ENCODE measurements around the gene ZNF236. TPM values are rescaled to one million over a fixed set of nuclear protein-coding genes. Genes with fewer than 3 reads are reported as not detected.

Gene ZNF236
- total RNA-seq, 1 donor from 2014 or later, result 32.5 TPM

DNA sequence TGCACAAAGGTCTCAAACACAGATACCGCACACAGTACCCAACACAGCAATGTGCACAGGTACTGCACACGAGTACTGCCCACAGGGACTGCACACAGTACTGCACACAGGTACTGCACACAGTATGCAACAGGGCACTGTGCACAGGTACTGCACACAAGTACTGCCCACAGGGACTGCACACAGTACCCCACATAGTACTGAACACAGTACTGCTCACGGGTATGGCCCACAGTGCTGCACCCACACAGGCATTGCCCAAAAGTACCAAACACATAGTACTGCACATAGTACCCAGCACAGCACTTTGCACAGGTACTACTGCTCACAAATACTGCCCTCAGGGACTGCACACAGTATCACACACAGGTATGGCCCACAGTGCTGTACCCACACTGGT is 73.1 kb downstream of the ZNF236 start:
- no peak overlapping the region for H3K27ac Mint-ChIP-seq
- peaks cover 52% of the 10 kb centered on the region for H3K36me3 Mint-ChIP-seq (ENCODE audit: insufficient read depth)
- no peaks in the 10 kb centered on the region for H3K4me1 Mint-ChIP-seq (ENCODE audit: low read depth)
- no peak overlapping the region for H3K4me3 Mint-ChIP-seq (ENCODE audit: low read depth)
- DNase-seq (ENCODE audit: low spot score, unreplicated experiment), result no peak
- TF ChIP-seq, protein P1, sequence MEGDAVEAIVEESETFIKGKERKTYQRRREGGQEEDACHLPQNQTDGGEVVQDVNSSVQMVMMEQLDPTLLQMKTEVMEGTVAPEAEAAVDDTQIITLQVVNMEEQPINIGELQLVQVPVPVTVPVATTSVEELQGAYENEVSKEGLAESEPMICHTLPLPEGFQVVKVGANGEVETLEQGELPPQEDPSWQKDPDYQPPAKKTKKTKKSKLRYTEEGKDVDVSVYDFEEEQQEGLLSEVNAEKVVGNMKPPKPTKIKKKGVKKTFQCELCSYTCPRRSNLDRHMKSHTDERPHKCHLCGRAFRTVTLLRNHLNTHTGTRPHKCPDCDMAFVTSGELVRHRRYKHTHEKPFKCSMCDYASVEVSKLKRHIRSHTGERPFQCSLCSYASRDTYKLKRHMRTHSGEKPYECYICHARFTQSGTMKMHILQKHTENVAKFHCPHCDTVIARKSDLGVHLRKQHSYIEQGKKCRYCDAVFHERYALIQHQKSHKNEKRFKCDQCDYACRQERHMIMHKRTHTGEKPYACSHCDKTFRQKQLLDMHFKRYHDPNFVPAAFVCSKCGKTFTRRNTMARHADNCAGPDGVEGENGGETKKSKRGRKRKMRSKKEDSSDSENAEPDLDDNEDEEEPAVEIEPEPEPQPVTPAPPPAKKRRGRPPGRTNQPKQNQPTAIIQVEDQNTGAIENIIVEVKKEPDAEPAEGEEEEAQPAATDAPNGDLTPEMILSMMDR (IDR thresholded peaks at IDR 0.05; ENCODE audit: unreplicated experiment), result no peak
- no peaks in the 10 kb centered on the region for H3K27me3 Mint-ChIP-seq
- H3K9me3 Mint-ChIP-seq (ENCODE audit: low read depth), result peaks cover 6% of the 10 kb centered on the region

DNA sequence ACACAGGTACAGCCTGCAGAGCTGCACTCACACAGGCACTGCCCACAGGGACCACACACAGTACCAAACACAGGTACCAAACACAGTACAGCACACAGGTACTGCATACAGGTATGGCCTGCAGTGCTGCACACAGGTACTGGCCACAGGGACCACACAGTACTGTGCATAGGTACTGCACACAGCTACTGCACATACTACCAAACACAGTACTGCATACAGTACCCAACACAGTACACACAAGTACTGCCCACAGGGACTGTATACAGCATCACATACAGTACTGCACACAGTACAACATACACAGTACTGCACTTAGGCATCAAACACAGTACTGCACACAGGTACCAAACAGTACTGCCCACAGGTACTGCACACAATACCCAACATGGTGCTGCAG is 74.3 kb downstream of the ZNF236 start:
- H3K9me3 Mint-ChIP-seq (ENCODE audit: low read depth), result peaks cover 4% of the 10 kb centered on the region
- TF ChIP-seq, protein P1 (IDR thresholded peaks at IDR 0.05; ENCODE audit: unreplicated experiment), result no peak
- H3K4me3 Mint-ChIP-seq (ENCODE audit: low read depth), result no peak overlapping the region
- no peaks in the 10 kb centered on the region for H3K4me1 Mint-ChIP-seq (ENCODE audit: low read depth)
- H3K27me3 Mint-ChIP-seq, result no peaks in the 10 kb centered on the region
- peaks cover 48% of the 10 kb centered on the region for H3K36me3 Mint-ChIP-seq (ENCODE audit: insufficient read depth)
- H3K27ac Mint-ChIP-seq, result no peak overlapping the region
- no peak for DNase-seq (ENCODE audit: low spot score, unreplicated experiment)

GRCh38 chr18:76897257-76897656 is 74.9 kb downstream of the ZNF236 start:
- Mint-ChIP-seq H3K9me3 (ENCODE audit: low read depth) (peaks cover 4% of the 10 kb centered on the region), H3K27me3 (no peaks in the 10 kb centered on the region), H3K4me3 (ENCODE audit: low read depth) (no peak overlapping the region), H3K4me1 (ENCODE audit: low read depth) (no peaks in the 10 kb centered on the region), H3K36me3 (ENCODE audit: insufficient read depth) (peaks cover 46% of the 10 kb centered on the region), H3K27ac (no peak overlapping the region)
- TF ChIP-seq, protein P1 (IDR thresholded peaks at IDR 0.05; ENCODE audit: unreplicated experiment), result no peak
- DNase-seq (ENCODE audit: low spot score, unreplicated experiment), result no peak

DNA sequence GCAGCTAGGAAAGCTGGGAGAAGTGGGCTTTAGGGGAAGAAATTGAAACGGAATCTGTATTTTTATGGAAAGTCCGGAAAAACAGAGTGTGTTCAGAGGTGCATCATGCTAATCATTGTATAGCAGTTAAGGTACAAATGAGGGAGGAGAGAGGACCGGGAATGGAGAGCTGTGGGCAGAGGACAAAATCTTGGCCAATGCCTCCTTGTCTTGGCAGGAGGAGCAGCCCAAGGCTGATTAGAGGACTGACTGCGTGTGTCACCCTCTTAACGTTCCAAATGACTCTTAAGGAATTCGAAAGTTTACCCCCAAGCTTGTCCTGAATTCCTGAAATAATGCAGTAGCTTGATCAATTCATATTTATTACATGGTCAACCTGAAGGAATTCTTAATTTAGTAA is 81.0 kb downstream of the ZNF236 start:
- H3K27me3 Mint-ChIP-seq, result no peaks in the 10 kb centered on the region
- H3K27ac Mint-ChIP-seq, result no peak overlapping the region
- H3K36me3 Mint-ChIP-seq (ENCODE audit: insufficient read depth), result peaks cover 34% of the 10 kb centered on the region
- TF ChIP-seq, protein P1 (IDR thresholded peaks at IDR 0.05; ENCODE audit: unreplicated experiment), result no peak
- no peak for DNase-seq (ENCODE audit: low spot score, unreplicated experiment)
- H3K9me3 Mint-ChIP-seq (ENCODE audit: low read depth), result no peaks in the 10 kb centered on the region
- H3K4me1 Mint-ChIP-seq (ENCODE audit: low read depth), result no peaks in the 10 kb centered on the region
- no peak overlapping the region for H3K4me3 Mint-ChIP-seq (ENCODE audit: low read depth)

- H3K36me3 Mint-ChIP-seq (ENCODE audit: insufficient read depth), result peaks cover 24% of the 10 kb centered on the region
- H3K9me3 Mint-ChIP-seq (ENCODE audit: low read depth), result no peaks in the 10 kb centered on the region
- H3K4me3 Mint-ChIP-seq (ENCODE audit: low read depth), result no peak overlapping the region
- no peak overlapping the region for H3K27ac Mint-ChIP-seq
- no peak for DNase-seq (ENCODE audit: low spot score, unreplicated experiment)
- TF ChIP-seq, protein P1 (IDR thresholded peaks at IDR 0.05; ENCODE audit: unreplicated experiment), result no peak
- H3K27me3 Mint-ChIP-seq, result no peaks in the 10 kb centered on the region
- peaks cover 2% of the 10 kb centered on the region for H3K4me1 Mint-ChIP-seq (ENCODE audit: low read depth)
Measured at GRCh38 chr18:76905821-76906220, 83.5 kb downstream of the ZNF236 start.

Measured in progenitor cell of endocrine pancreas (in vitro differentiated cells).